HG02678 (cell line): ENCODE measurements around the gene PCSK2.

ENCODE experiments used
- ATAC-seq: cut with Tn5 transposase; IDR thresholded peaks from one replicate; pipeline ENCODE4 v1.9.1; 2021; ENCODE audit warnings: mild to moderate bottlenecking, moderate library complexity; ENCODE audit not compliant: unreplicated experiment

Gene PCSK2

DNA sequence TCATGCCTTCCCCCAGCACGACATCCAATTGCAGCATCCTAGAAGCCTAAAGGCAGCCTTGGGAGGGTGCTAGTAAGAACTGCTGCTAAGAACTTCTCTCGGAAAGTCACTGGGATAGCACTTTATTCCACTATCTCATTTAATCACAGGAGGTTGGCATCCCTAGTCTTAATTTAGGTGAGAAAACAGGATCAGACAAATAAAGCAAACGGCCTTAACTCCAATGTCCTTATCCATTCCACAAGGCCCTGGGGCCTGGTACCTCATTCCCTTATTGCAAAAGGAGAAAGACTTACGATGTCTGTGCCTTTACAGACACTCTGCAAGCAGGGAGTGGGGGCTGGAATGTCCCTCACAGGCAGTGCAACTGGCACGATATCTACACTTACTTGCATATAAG is 243.7 kb downstream of the PCSK2 start:
- ATAC-seq: no peak

DNA sequence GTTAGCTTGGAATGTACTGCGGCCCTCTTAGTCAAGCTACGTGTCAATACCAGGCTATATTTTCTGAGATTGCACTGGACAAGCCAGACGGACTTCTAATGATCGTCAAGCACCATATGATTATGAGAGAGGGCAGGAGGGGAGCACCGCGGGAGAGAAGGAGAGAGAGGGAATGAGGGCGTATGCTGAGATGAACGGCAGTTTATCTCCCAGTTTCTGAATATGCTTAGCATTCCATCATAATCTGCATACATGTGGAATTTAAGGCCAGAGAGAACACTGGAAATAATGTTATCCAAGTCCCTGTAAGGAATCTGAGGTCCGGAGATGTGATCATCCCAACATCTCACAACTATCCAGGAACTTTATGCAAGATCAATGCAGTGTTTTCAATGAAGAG is 244.1 kb downstream of the PCSK2 start:
- ATAC-seq: no peak

DNA sequence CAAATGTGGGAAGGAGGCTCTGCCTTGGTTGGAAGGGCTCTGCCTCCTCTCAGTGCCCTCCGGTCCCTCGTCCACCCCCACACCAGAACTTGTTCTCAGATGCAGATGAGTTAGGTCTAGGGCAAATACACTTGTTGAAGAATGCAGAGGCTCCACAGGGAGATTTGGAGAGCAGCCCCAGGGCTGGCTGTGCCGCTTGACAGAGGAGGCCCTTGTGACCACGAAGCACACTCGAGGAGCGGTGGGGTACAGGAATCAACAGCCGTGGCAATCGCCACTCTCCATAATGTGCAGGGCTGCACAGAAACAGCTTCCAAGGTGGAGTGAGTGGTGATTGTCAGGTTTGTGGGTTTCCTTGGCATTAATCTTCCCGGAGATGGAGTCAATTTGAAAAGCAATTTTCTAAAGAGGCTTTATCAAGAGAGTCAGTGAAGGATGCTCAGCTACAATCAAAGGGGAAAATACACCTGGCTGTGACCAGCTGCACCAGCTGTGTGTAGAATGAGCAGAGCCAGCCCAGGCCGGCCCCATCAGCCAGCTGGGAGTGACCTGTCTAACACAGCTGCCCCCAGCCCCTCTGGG is 244.9 kb downstream of the PCSK2 start:
- no peak for ATAC-seq

DNA sequence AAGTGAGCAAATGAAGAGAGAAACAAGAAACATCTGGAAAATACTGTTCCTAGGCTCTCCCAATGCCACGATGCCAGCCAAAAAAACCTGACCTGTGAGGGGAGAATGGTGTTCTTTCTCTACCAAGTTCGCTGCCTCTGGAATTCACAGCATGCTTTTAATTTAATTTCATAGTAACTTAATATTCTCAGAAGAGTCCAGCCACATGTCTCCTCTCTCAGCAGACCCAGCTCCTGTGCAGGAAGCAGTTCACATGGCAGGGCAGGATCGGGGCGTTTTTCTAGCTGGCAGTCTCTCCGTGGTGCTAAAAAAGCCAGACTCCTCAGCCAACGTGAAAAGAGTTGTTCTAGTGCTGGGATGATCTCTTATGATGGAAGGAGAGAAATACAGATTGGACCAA is 246.8 kb downstream of the PCSK2 start:
- no peak for ATAC-seq

DNA sequence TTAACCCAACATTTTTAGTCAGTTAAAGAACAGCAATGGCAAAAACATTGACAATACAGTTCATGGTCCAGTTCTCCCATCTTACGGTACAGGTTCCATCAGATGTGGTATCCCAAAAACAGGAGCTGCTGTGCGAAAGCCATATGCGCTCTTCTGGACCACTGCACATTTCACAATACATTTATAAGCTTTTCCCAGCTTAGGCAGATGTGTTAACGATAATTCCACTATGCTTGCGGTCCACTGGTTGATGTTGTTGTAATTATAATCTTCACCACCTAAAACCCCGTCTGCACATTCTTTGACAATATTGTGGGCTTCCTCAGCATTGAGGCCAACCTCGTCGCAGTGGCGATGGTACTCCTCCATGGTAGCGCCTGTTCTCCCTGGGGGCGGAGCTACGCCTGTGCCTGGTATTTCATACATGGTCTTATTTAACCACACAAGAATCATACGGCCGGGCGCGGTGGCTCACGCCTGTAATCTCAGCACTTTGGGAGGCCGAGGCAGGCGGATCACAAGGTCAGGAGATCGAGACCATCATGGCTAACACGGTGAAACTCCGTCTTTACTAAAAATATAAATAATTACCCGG is 252.3 kb downstream of the PCSK2 start:
- ATAC-seq: no peak

DNA sequence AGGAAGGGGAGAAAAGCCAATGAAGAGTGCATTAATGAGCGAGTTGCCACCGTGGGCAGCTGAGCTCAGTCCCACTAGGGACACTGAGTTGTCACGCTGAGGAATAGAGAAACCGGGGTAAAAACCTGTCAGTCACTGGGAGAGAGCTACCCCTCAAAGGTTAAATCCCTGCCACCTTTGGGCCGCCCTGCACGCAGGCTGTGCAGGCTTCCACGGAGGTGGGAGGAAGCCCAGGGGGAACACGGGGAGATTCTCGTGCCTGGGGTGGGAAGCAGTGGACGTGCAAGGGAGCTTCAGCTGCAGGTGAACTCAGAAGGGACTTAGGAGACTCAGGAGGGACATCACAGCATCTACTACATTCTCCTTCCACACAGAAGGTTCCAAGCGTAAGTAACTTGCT is 253.9 kb downstream of the PCSK2 start:
- no peak for ATAC-seq

DNA sequence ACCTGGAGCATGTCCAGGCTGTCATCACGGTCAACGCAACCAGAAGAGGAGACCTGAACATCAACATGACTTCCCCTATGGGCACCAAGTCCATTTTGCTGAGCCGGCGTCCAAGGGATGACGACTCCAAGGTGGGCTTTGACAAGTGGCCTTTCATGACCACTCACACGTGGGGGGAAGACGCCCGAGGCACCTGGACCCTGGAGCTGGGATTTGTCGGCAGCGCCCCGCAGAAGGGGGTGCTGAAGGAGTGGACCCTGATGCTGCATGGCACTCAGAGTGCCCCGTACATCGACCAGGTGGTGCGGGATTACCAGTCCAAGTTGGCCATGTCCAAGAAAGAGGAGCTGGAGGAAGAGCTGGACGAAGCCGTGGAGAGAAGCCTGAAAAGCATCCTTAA is 254.8 kb downstream of the PCSK2 start:
- no peak for ATAC-seq

DNA sequence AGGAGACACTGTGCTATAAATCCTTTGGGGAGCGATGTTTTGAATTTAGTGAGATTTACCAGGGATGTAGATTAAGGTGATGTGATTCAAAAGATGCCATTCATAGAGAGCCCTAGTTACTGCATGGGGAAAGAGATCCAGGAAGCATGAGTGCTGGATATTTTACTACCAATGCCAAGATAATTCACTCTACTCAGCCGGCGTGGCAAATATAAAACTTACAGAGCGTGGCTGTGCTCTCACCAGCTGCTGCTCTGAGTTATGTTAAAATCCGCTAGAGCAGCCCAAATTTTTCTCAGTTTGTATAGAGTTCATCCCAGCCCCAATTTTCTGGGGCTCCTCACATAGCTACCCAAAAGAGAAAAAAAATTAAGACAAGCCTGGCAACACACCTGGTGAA is 255.7 kb downstream of the PCSK2 start:
- no peak for ATAC-seq

DNA sequence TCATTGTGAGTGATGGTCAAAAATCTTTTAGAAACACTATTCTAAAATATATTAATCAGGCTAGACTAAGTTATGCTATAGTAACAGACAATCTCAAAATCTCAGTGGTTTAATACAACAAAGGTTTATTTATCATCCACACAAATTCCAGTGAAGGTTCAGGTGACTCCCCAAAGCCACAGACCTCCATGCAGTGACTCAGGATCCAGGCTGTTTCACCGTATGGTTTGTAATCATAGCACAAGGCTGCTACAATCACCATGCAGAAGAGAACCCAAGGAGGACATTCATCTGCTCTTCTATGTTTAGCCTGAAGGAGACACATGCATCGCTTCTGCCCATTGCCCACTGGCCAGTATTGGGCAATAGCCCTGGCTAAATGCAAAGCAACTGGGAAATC is 258.2 kb downstream of the PCSK2 start:
- no peak for ATAC-seq

DNA sequence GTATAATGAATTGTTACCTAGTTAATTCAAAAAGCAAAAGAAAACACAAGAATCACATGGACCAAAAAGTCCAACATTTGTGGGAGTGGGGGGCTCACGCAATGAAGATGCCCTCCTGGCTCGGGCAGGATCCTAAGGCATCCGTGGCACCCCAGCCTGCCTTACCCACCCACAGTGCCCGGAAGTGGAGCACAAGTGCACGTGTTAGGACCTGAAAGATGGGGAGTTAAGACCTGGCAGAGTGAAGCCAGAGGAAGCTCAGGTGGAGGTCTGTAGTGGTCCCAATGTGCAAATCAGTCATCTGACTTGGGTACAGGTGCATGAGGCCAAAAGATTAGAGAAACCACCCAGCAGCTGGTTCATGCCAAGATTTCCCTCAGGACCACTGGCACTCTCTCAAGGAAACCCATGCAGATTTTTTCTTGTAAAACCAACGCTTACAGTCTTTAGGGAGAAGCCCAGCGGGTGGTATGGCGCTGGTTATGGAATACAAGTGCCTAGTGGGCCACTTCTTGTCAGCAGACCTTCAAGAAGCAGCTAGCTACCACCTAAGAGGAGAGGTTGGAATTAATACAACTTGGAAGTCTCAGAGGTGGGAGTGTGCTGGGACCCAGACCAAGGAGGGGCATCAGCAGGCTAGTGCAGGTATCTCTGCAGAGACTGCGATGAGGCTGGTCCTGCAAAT is 262.2 kb downstream of the PCSK2 start:
- no peak for ATAC-seq

DNA sequence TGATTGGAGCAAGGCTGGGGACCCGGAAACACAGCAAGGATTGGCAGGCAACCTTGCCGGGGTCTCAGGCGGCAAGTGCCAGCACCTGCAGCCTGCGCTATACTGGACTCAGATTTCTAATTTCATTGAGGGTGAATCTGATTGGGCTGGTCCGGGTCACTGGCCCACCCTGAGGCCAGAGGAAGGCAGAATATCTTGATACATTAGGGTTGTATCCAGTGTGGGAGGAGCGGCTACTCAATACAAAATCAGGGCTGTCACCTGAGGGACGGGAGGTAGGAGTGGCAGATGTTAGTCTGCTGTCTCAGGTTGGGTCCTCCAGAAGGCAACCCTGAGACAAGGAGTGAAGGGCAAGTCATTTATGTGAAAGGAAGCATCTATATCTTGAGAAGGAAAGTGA is 263.7 kb downstream of the PCSK2 start:
- no peak for ATAC-seq

DNA sequence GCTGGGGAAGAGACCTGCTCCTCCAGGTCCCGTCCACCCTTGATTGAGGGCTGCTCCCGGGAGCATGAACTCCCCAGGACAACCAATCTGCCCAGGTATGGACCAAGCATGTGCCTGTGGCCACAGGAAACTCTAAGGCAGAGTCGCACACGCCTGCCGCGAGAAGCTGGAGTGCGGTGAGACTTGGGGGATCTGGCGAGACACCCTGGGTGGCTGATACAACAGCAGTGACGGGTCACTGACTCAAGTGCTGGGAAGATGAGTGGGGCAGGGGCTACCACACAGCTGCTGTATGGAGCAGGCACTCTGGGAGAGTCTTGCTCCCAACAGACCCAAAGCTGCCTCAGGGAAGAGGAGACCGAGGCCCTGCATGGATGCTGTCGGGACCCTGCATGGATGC is 264.2 kb downstream of the PCSK2 start:
- no peak for ATAC-seq

DNA sequence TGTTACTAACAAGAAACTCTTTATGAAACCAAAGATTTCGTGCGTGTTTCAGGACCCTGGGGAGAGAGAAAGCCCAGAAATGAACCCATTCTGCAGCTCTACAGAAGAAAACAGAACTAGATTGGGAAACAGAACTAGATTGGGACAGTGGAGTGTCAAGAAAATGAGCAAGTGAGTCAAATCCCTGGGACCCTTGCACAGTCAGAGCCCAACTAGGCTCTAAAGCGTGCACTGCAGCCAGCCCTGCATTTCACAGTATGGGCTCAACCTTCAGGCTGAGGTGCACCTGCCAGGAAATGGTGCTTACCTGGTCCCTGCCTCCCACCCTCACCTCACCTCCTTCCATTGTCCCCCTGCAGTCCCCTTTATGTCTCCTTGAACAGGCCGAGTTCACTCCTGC is 264.6 kb downstream of the PCSK2 start:
- ATAC-seq: no peak

DNA sequence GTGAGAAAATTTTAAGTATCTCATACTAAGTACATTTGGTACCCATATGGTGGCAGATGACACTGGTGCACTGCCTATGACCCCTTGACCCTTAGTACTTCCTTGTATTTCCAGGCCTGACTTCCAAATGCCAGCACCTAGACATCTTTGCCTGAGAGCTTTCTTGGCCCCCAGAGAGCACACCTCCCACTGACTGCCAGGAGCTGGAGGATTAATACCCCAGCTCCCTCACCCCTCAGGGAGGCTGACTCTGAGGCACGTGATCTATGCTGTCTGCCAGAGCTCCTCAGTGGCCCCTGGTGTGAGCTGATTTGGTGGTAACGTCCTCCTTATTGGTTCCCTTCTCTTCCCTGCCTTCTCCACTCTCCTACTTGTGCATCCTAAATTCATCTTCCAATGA is 266.3 kb downstream of the PCSK2 start:
- no peak for ATAC-seq

DNA sequence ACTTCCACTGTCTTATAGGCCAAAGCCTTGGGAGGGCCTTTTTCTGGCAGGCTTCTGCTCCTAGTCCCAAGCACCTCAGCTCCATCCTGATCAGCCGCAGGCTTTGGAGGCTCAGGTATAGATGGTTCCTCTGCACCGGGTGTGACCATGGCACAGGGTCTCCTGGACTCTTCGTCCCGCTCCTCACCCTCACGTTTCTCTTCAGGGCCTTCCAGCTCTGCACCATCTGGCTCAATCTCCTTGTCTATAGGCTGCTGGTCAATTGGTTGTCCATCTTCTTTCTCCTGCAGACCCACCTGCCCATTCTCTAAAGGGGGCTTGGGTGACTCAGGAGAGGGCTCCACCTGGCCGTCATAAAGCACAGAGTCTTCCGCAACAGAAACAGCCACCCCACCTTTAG is 267.4 kb downstream of the PCSK2 start:
- ATAC-seq: no peak

DNA sequence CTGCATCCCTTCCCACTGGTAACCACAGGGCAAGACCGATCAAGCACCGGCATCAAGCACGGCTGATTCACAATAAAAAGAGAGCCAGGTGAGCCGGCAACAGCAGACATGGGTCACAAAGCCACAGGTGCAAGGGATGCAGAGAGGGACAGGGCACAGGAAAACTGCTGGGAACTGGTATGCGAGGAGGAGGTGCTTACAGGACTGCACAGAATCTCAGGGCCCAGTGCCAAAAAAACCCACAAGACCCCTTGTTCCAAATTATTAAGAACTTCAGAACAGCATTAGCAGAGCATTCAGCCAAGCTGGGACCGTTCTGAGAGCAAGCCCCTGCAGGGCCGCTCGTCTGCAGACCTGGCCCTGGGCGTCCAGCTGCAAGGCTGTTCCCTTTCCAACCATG is 269.0 kb downstream of the PCSK2 start:
- no peak for ATAC-seq

DNA sequence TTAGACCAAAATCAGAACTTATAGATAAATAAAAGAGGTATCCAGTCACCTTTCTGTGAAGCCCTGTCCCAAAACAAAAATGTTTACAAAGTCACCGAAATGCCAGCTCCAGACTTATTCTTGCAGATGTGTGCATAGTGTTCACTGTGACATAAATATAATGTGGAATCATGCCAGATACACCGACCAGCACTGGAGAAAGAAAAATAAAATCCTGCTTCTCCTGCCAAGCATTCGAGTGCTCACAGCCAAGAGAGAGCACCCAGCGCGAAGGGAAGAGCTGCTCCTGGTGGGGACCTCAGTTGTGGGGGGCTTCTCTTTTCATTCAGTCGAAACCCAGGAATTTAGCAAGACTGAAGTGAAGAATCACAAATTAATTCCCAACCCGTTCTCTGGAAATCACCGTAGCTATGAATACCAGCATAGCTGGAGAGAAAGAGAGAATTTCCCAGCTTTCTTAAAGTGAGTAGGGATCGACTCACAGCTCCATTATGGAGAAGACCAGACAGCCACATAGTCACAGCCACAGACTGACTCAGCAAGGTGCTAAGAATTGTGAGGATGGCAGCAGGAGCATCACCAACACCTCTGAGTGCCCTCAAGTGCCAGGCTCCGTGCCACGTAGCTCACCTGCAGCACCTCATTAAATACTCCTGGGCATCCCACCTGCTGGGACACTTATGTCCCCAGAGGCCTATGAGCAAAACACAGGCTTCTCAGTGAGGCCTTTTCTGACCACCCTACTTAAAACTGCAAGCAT is 271.2 kb downstream of the PCSK2 start:
- ATAC-seq: no peak

DNA sequence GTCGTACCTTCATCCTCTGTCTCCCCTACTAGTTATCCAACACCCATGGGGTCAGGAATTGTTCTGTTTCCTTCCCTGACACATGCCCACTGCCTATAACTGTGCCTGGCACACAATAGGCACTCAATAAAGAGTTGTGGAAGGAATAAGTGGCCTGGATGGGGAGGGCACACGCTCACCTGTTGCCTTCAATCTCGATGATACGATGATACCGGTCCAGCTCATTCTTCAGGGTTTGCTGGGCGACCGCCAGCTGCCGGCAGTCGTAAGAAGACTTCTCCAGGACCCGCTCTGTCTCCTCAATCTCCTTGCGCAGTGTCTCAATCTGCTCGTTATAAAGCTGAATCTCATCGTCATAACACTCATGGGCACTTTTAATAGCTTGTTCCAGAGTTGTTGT is 271.8 kb downstream of the PCSK2 start:
- no peak for ATAC-seq

DNA sequence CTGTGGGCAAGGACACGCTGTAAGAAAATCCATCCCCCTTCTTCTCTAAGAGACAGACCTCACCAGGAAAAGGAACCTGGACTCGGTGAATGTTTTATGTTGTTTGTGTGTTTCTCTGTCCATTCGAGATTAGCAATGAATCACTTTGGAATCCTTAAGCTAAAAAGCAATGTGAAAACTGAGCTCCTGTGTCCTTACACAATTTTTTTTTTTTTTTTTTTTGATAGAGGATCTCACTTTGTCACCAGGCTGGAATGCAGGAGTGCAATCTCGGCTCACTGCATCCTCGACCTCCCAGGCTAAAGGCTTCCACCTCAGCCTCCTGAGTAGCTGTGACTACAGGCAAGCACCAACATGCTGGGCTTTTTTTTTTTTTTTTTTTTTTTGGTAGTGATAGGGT is 272.2 kb downstream of the PCSK2 start:
- no peak for ATAC-seq

DNA sequence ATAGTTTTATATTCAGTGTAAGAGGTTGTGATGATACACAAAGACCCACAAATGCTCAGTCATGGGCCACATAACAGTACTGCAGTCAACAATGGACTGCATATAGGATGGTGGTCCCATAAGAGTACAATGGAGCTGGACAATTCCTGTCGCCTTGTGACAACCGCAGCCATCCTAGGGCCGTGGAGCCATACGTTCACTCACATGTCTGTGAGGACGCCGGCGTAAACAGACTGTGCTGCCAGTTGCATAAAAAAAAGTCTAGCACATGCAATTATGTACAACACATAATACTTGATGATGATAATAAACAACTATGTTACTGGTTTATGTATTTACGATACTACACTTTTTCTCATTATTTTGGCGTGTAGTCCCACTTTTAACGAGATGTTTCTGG is 273.4 kb downstream of the PCSK2 start:
- ATAC-seq: no peak

DNA sequence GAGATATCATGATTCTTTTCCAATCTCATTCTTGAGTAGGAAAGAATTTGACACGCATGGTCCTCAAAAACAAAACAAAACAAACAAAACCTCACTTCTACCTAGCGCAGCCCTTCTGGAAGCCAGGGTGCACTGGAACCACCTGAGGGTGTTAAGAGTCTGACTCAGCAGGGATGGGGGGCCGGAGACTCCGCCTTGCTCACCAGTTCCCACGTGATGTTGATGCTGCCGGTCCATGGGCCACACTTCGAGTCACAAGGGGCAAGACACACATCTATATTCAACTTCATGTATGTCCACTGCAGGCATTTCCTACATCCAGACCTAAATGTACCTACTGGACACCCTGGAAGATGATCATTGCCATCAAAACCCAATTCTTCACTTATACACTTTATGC is 274.0 kb downstream of the PCSK2 start:
- no peak for ATAC-seq

DNA sequence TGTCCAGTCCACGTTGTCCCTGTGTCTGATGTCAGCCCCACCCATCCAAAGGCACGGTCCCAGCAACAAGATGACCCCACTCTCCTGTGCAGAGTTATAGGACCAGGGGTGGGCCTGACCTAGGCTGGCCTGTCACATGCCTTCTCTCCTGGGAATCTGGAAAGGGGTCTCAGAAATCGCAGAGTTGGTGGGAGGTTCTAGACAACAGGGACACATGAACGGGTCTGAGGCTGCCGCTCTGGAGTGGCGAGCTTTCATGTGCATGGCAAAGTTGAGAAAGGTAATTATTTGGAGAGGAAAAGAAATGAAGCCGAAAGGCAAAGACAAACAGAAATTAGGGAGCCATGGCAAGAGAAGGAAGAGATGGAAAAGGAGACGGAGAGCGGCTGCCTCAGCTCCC is 274.9 kb downstream of the PCSK2 start:
- ATAC-seq: no peak
